GM12892 (cell line): ENCODE measurements around the gene HIPK4.

Source experiments
- POLR2A ChIP-seq: IDR thresholded peaks from 2 replicates; pipeline ENCODE4 v1.6.1; 2011; ENCODE audit warnings: low read depth, low read length, control low read depth
- POLR2AphosphoS5 ChIP-seq: IDR thresholded peaks from 2 replicates; pipeline ENCODE4 v1.6.1; 2011; ENCODE audit warnings: low read depth, low read length, control low read depth
- TAF1 ChIP-seq: IDR thresholded peaks from 2 replicates; pipeline ENCODE4 v1.6.1; 2011; ENCODE audit warnings: low read depth, mild to moderate bottlenecking, control low read depth, low read length, borderline replicate concordance

- TF ChIP-seq POLR2A (no peak), POLR2AphosphoS5 (no peak), TAF1 (no peak)
Observed at GRCh38 chr19:40421993-40422747, 32.2 kb upstream of the HIPK4 start.
